Erythroblast (primary cell): Measurements from ENCODE around the gene LRRC4.

Experiments used
- GATA1 ChIP-seq: IDR thresholded peaks from 2 replicates; pipeline ENCODE4 v1.6.1; 2011; ENCODE audit warnings: low read depth, mild to moderate bottlenecking, control low read depth, low read length, moderate library complexity
- POLR2A ChIP-seq: IDR thresholded peaks from 2 replicates; pipeline ENCODE4 v1.6.1; 2011; ENCODE audit warnings: mild to moderate bottlenecking, low read length

- TF ChIP-seq POLR2A (no peak), GATA1 (no peak)
These were observed 24.4 kb upstream of the LRRC4 start for GRCh38 chr7:128055637-128056036.
